Natural killer cell (primary cell): Measurements from ENCODE around the gene MVB12B. TPM values are rescaled to one million over a fixed set of nuclear protein-coding genes. Genes with fewer than 3 reads are reported as not detected.

ENCODE experiments used
- ATAC-seq, 3 donors: fragments of 150-1000 bp in 2 of 3; fragments of 200-7000 bp in 1 of 3; cut with Tn5 transposase; 1 replicate in 1 of 3; 2 replicates in 2 of 3; pipeline ENCODE4 v1.10.0; 2021; ENCODE audit warnings: mild to moderate bottlenecking in 2 of 3, moderate library complexity in 2 of 3
- DNase-seq, 2 donors: peaks; one replicate each; pipeline versions ENCODE4 v3.0.0 to v3.0.0-alpha.2; 2013 to 2021; ENCODE audit warnings: mixed read lengths in 1 of 2
- H3K27ac ChIP-seq: one replicate; pipeline ENCODE4 v1.5.1; 2013; ENCODE audit warnings: mild to moderate bottlenecking, low read length
- H3K27me3 ChIP-seq: one replicate; pipeline ENCODE4 v1.6.1; 2013; ENCODE audit warnings: low read length; ENCODE audit not compliant: control insufficient read depth, insufficient read depth
- H3K36me3 ChIP-seq: one replicate; pipeline ENCODE4 v1.6.1; 2013; ENCODE audit warnings: low read length; ENCODE audit not compliant: control insufficient read depth, insufficient read depth
- H3K4me1 ChIP-seq: one replicate; pipeline ENCODE4 v1.6.1; 2013; ENCODE audit warnings: low read length; ENCODE audit not compliant: control insufficient read depth, insufficient read depth
- H3K4me3 ChIP-seq: one replicate; pipeline ENCODE4 v1.5.1; 2013; ENCODE audit warnings: low read length
- H3K9me3 ChIP-seq: one replicate; pipeline ENCODE4 v1.6.1; 2013; ENCODE audit warnings: low read length; ENCODE audit not compliant: control insufficient read depth, insufficient read depth
- H3K27ac Mint-ChIP-seq, 2 donors: one replicate each; pipeline ENCODE4 v1.8.0; 2022; ENCODE audit warnings: mild to moderate bottlenecking in 2 of 2, mixed read lengths in 2 of 2, moderate library complexity in 1 of 2
- H3K27me3 Mint-ChIP-seq, 2 donors: one replicate each; pipeline ENCODE4 v1.8.0; 2022; ENCODE audit warnings: low read depth in 2 of 2, mixed read lengths in 2 of 2
- H3K36me3 Mint-ChIP-seq: one replicate; pipeline ENCODE4 v1.8.0; 2022; ENCODE audit warnings: mixed read lengths
- H3K4me1 Mint-ChIP-seq, 2 donors: one replicate each; pipeline ENCODE4 v1.8.0; 2022; ENCODE audit warnings: mixed read lengths in 2 of 2
- H3K4me3 Mint-ChIP-seq: one replicate; pipeline ENCODE4 v1.8.0; 2022; ENCODE audit warnings: mild to moderate bottlenecking, moderate library complexity, mixed read lengths
- H3K9me3 Mint-ChIP-seq, 2 donors: one replicate each; pipeline ENCODE4 v1.8.0; 2022; ENCODE audit warnings: mixed read lengths in 2 of 2
- CTCF ChIP-seq: fragments of 200-600 bp; IDR thresholded peaks from one replicate; pipeline ENCODE4 v1.8.0; 2022; ENCODE audit warnings: antibody characterized with exemption
- WGBS: methylation state at CpG from one replicate; pipeline ENCODE4 v1.1.7; 2013; ENCODE audit warnings: missing lambda C conversion rate; ENCODE audit not compliant: insufficient coverage; 5-methylcytosine and 5-hydroxymethylcytosine counted together
- intact Hi-C: fragments of 100-400 bp; cut with micrococcal nuclease; formaldehyde crosslinking; loops from one replicate; pipeline ENCODE4 v1.14.2; 2022
- total RNA-seq, 4 donors: library from RNA; stranded (reverse); fragments of 120-200 nt in 1 of 4; gene quantifications; one replicate each; pipeline versions ENCODE4 v1.2.3 to v1.2.4, GENCODE V29; 2013 to 2022

The MVB12B gene
- total RNA-seq, 3 donors from 2014 or later (not counting 1 experiment from before 2014, with no cell fraction given), result 2.0 to 13.0 (median 7.8) TPM

GRCh38 chr9:126545106-126545505 lies 218.5 kb downstream of the MVB12B start:
- no peak for TF ChIP-seq CTCF
- H3K36me3 ChIP-seq, result no peaks in the 10 kb centered on the region
- Mint-ChIP-seq H3K4me3 (no peak overlapping the region), H3K36me3 (no peaks in the 10 kb centered on the region), H3K4me1 (no peaks in the 10 kb centered on the region), H3K27me3 (peaks cover 0 to 5% of the 10 kb centered on the region in 2 donors), H3K27ac (no peak overlapping the region), H3K9me3 (no peaks in the 10 kb centered on the region)
- DNase-seq, result no peak
- no peak overlapping the region for H3K27ac ChIP-seq
- ATAC-seq, result no peak
- WGBS, result 79% methylated on average over 7 of the region's 7 CpGs
- no peak overlapping the region for H3K4me3 ChIP-seq
- H3K27me3 ChIP-seq, result no peaks in the 10 kb centered on the region
- intact Hi-C loops, result no loop called here
- no peaks in the 10 kb centered on the region for H3K9me3 ChIP-seq
- no peaks in the 10 kb centered on the region for H3K4me1 ChIP-seq

DNA sequence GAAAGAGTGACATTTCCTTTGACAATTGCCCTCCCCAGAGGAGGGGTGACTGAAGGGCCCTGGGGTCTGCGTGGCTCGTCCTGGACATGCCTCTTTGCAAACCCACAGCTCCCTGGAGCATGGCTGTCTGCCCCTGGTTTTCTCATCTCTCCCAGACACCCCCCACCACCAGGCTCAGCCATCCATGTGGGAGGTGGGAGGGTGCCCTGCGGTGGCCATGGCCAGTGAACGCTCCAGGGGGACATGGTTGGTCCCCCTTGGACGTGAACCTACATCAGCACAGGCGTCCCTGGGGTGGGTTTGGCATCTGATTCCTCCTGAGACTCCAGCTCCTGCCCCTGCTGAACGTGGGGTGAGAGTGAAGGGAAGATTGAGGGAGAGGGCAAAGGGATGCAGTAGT lies 219.4 kb downstream of the MVB12B start:
- H3K4me1 Mint-ChIP-seq, result no peaks in the 10 kb centered on the region
- DNase-seq (no peak), ATAC-seq (no peak)
- no peaks in the 10 kb centered on the region for H3K36me3 Mint-ChIP-seq
- Histone ChIP-seq H3K27me3 (no peaks in the 10 kb centered on the region), H3K27ac (no peak overlapping the region), H3K36me3 (no peaks in the 10 kb centered on the region), H3K9me3 (no peaks in the 10 kb centered on the region), H3K4me1 (no peaks in the 10 kb centered on the region), H3K4me3 (no peak overlapping the region)
- no peak overlapping the region for H3K27ac Mint-ChIP-seq
- H3K4me3 Mint-ChIP-seq, result no peak overlapping the region
- no peak for TF ChIP-seq CTCF
- H3K27me3 Mint-ChIP-seq, result peaks cover 0 to 2% of the 10 kb centered on the region in 2 donors
- no peaks in the 10 kb centered on the region for H3K9me3 Mint-ChIP-seq
- intact Hi-C loops, result no loop called here
- WGBS, result 73% methylated on average over 7 of the region's 7 CpGs

GRCh38 chr9:126548312-126548711 lies 221.7 kb downstream of the MVB12B start:
- no peak for DNase-seq
- Histone ChIP-seq H3K36me3 (no peaks in the 10 kb centered on the region), H3K27ac (no peak overlapping the region), H3K27me3 (no peaks in the 10 kb centered on the region), H3K9me3 (no peaks in the 10 kb centered on the region), H3K4me1 (no peaks in the 10 kb centered on the region), H3K4me3 (no peak overlapping the region)
- WGBS, result 87% methylated on average over 7 of the region's 7 CpGs
- no peaks in the 10 kb centered on the region for H3K9me3 Mint-ChIP-seq
- H3K4me1 Mint-ChIP-seq, result no peaks in the 10 kb centered on the region
- no peak overlapping the region for H3K27ac Mint-ChIP-seq
- no peak for ATAC-seq
- intact Hi-C loops, result no loop called here
- no peak overlapping the region for H3K4me3 Mint-ChIP-seq
- TF ChIP-seq CTCF, result no peak
- no peaks in the 10 kb centered on the region for H3K27me3 Mint-ChIP-seq
- H3K36me3 Mint-ChIP-seq, result no peaks in the 10 kb centered on the region

DNA sequence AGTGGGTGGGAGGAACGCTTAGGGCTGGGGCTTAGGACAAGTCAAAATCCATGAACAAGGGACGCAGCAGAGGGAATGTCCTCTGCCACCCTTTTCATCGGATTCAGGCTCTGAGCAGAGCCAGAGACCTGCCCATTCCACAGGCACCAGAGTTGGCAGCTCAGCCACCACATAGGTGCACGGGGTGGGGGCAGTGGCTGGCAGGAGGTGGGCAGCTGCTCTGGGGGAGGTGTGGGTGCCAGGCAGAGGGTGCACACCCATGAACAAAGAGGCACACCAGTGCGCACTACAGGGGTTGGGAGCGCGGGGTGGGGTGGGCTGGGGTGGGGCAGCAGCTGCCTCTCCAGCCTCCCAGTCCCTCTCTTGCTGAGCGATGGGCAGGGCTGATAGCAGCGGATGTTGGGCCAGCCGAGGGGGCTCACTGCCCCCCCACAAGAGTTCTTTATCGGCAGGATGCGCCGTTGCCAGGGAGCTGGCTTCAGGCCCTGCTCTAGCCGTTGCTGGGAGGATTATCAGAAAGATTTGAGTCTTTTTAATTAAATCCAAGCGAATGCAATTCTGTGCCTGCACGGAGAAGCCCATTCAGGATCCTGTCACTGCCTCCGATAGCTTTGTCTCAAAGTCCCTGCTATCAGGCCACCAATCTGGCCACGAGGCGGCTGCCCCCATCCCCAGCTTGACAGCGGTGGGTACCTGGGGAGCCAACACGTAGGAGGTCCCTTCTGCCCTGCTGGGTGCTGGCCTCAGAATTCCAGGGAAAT lies 222.8 kb downstream of the MVB12B start:
- Mint-ChIP-seq H3K4me3 (no peak overlapping the region), H3K4me1 (no peaks in the 10 kb centered on the region), H3K36me3 (no peaks in the 10 kb centered on the region), H3K27ac (no peak overlapping the region), H3K9me3 (no peaks in the 10 kb centered on the region), H3K27me3 (no peaks in the 10 kb centered on the region)
- Histone ChIP-seq H3K4me3 (no peak overlapping the region), H3K9me3 (no peaks in the 10 kb centered on the region), H3K27me3 (no peaks in the 10 kb centered on the region), H3K36me3 (no peaks in the 10 kb centered on the region), H3K27ac (no peak overlapping the region), H3K4me1 (no peaks in the 10 kb centered on the region)
- DNase-seq (no peak), ATAC-seq (no peak)
- intact Hi-C loops, result no loop called here
- 83% methylated on average over 21 of the region's 21 CpGs for WGBS
- no peak for TF ChIP-seq CTCF
